B cell (primary cell): ENCODE results near the gene ZRANB1. TPM values are rescaled to one million over a fixed set of nuclear protein-coding genes. Genes with fewer than 3 reads are reported as not detected.

Experiments used
- ATAC-seq: fragments of 200-7000 bp; cut with Tn5 transposase; one replicate; pipeline ENCODE4 v1.10.0; 2021; ENCODE audit warnings: low read depth, mild to moderate bottlenecking, moderate number of reproducible peaks, moderate library complexity
- CTCF ChIA-PET: fragments of 350-600 bp; sonication (Branson Sonifier 250); formaldehyde crosslinking; loops from one replicate; lab custom pipeline; 2021; ENCODE audit warnings: antibody characterized with exemption, inconsistent platforms; lab: Charles Lee
- POLR2A ChIA-PET: fragments of 350-600 bp; sonication (Branson Sonifier 250); formaldehyde crosslinking; loops from one replicate; lab custom pipeline; 2021; ENCODE audit warnings: antibody characterized with exemption; lab: Charles Lee
- DNase-seq: peaks from one replicate; pipeline ENCODE4 v3.0.0; 2013
- H2AFZ ChIP-seq: 2 replicates; pipeline ENCODE4 v1.6.1; 2012; ENCODE audit warnings: mild to moderate bottlenecking, low read depth, low read length; ENCODE audit not compliant: insufficient read depth, poor library complexity, severe bottlenecking
- H3K27ac ChIP-seq, 2 donors: 1 replicate in 1 of 2; 2 replicates in 1 of 2; pipeline ENCODE4 v1.5.1; 2012 to 2013; ENCODE audit warnings: low read length in 2 of 2, mild to moderate bottlenecking in 2 of 2, moderate library complexity in 1 of 2
- H3K27me3 ChIP-seq, 4 experiments: fragments of 200-600 bp in 1 of 4; sonication (generic) in 1 of 4; replicated peaks in 1 of 4; 1 replicate in 2 of 4; 2 replicates in 2 of 4; pipeline versions ENCODE4 v1.6.1 to v1.7.0; 2013 to 2016; ENCODE audit warnings: low read length in 3 of 4, mild to moderate bottlenecking in 2 of 4, mixed read lengths in 1 of 4, moderate library complexity in 1 of 4; ENCODE audit not compliant: insufficient read depth in 4 of 4, control insufficient read depth in 3 of 4; ENCODE audit errors: control extremely low read depth in 1 of 4
- H3K36me3 ChIP-seq, 2 experiments: replicated peaks in 1 of 2; 1 replicate in 1 of 2; 2 replicates in 1 of 2; pipeline versions ENCODE4 v1.6.1 to v1.7.1; 2013; ENCODE audit warnings: low read length in 1 of 2; ENCODE audit not compliant: insufficient read depth in 2 of 2, control insufficient read depth in 1 of 2; ENCODE audit errors: control extremely low read depth in 1 of 2, extremely low read depth in 1 of 2
- H3K4me1 ChIP-seq, 2 donors: fragments of 200-600 bp in 1 of 2; sonication (generic) in 1 of 2; 1 replicate in 1 of 2; 2 replicates in 1 of 2; pipeline versions ENCODE4 v1.5.1 to v1.6.1; 2013 to 2017; ENCODE audit warnings: low read length in 2 of 2; ENCODE audit not compliant: control insufficient read depth in 2 of 2, insufficient read depth in 2 of 2
- H3K4me2 ChIP-seq: replicated peaks from 2 replicates; pipeline ENCODE3; 2012; ENCODE audit warnings: mild to moderate bottlenecking, low read depth, low read length; ENCODE audit not compliant: poor library complexity, severe bottlenecking
- H3K4me3 ChIP-seq, 5 experiments: fragments of 200-600 bp in 1 of 5; sonication (generic) in 1 of 5; 1 replicate in 3 of 5; 2 replicates in 2 of 5; pipeline versions ENCODE4 v1.5.1 to v1.7.0; 2011 to 2016; ENCODE audit warnings: low read length in 4 of 5, mild to moderate bottlenecking in 4 of 5, low read depth in 2 of 5, control low read depth in 1 of 5, moderate library complexity in 1 of 5; ENCODE audit not compliant: insufficient read depth in 1 of 5; ENCODE audit errors: control extremely low read depth in 1 of 5, extremely low read depth in 1 of 5
- H3K79me2 ChIP-seq: fragments of 200-600 bp; sonication (generic); one replicate; pipeline ENCODE4 v1.6.0; 2016; ENCODE audit warnings: low read length; ENCODE audit not compliant: control insufficient read depth, insufficient read depth
- H3K9ac ChIP-seq: fragments of 200-600 bp; sonication (generic); 2 replicates; pipeline ENCODE4 v1.6.1; 2017; ENCODE audit warnings: mild to moderate bottlenecking, low read length, moderate library complexity
- H3K9me3 ChIP-seq, 3 donors: one replicate each; pipeline versions ENCODE4 v1.6.1 to v1.7.1; 2013; ENCODE audit warnings: low read length in 2 of 3; ENCODE audit not compliant: control insufficient read depth in 2 of 3, insufficient read depth in 1 of 3; ENCODE audit errors: control extremely low read depth in 1 of 3
- H4K20me1 ChIP-seq: 2 replicates; pipeline ENCODE4 v1.6.0; 2012; ENCODE audit warnings: mild to moderate bottlenecking, low read length; ENCODE audit not compliant: insufficient read depth, control insufficient read depth, poor library complexity, severe bottlenecking
- H3K27ac Mint-ChIP-seq: one replicate; pipeline ENCODE4 v1.8.0; 2021; ENCODE audit warnings: mixed read lengths
- H3K27me3 Mint-ChIP-seq: one replicate; pipeline ENCODE4 v1.8.0; 2021; ENCODE audit warnings: mixed read lengths
- H3K4me1 Mint-ChIP-seq: one replicate; pipeline ENCODE4 v1.8.0; 2021; ENCODE audit warnings: mixed read lengths
- H3K4me3 Mint-ChIP-seq: one replicate; pipeline ENCODE4 v1.8.0; 2021; ENCODE audit warnings: mixed read lengths
- H3K9me3 Mint-ChIP-seq: one replicate; pipeline ENCODE4 v1.8.0; 2022; ENCODE audit warnings: mixed read lengths; ENCODE audit not compliant: insufficient read depth
- CTCF ChIP-seq: fragments of 200-600 bp; IDR thresholded peaks from one replicate; pipeline ENCODE4 v1.8.0; 2022; ENCODE audit warnings: antibody characterized with exemption, mild to moderate bottlenecking
- EZH2 ChIP-seq: IDR thresholded peaks from 2 replicates; pipeline ENCODE4 v1.6.1; 2012; ENCODE audit warnings: borderline replicate concordance, low read depth, mild to moderate bottlenecking, moderate library complexity, low read length; ENCODE audit not compliant: insufficient read depth, poor library complexity, severe bottlenecking
- WGBS: methylation state at CpG from one replicate; pipeline ENCODE4 v1.1.5; 2013; ENCODE audit warnings: missing lambda C conversion rate; ENCODE audit not compliant: insufficient coverage; 5-methylcytosine and 5-hydroxymethylcytosine counted together
- intact Hi-C: fragments of 100-400 bp; cut with micrococcal nuclease; formaldehyde crosslinking; loops from one replicate; pipeline ENCODE4 v1.10.0; 2022
- polyA plus RNA-seq: library from polyadenylated mRNA; depleted of rRNA; stranded (reverse); fragments of >200 nt; gene quantifications from 2 replicates; pipeline ENCODE4 v1.2.3, GENCODE V29; 2012
- total RNA-seq, 2 donors: library from RNA; stranded (reverse); fragments of 120-200 nt in 1 of 2; gene quantifications; 1 replicate in 1 of 2; 2 replicates in 1 of 2; pipeline versions ENCODE4 v1.2.3 to v1.2.4, GENCODE V29; 2013 to 2022

The ZRANB1 gene
- total and polyA plus RNA-seq, 2 donors (not counting 1 experiment from before 2014, with no cell fraction given), result 6.5 to 28.0 TPM

DNA sequence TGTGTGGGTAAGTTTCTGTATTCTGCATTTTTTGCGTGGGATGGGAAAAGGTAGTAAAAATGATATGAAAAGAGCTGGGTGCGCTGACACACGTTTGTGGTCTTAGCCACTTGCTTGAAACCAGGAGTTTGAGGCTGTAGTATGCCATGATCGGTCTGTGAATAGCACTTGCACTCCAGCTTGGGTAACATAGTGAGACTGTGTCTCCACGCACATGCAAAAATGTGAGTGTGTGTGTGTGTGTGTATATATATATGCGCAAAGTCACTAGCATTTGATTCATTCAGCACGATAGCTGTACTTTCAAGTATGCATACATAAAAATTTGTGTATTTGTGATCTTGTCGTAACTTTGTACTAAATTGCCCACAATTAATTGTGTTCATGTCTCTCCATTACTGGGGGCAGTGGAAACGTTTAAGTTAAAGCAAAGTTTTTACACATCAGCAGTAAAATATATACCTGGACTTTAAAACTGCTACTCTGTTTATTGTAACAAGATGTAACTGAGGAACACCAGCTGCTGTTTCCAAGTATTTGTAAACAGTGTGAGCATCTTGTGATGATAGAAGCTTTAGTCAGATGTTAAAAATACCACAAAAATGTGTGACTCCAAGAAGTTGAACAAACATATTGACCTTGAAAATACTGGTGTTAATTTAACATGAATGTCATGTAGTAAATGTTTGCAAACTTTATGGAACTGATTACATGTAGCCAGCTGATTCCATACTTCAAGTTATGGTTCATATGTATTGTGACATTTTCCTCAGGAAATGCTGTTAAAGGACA is 1.6 kb downstream of the ZRANB1 start:
- TF ChIP-seq EZH2 (no peak), CTCF (no peak)
- CTCF ChIA-PET, result interaction anchor here (0.8 kb wide), 1 partner anchor 71 kb away, joined by 4 read pairs; no protein-coding TSS in a partner anchor
- H3K4me2 ChIP-seq, result no peak overlapping the region
- no peaks in the 10 kb centered on the region for H3K27me3 ChIP-seq
- H3K9me3 ChIP-seq, result no peaks in the 10 kb centered on the region
- WGBS, result 84% methylated on average over 4 of the region's 9 CpGs
- peaks cover 2 to 23% of the 10 kb centered on the region in 2 experiments for H3K36me3 ChIP-seq
- no peak overlapping the region for H2AFZ ChIP-seq
- peaks cover 82% of the 10 kb centered on the region for H4K20me1 ChIP-seq
- no peak overlapping the region for H3K4me3 ChIP-seq
- DNase-seq, result no peak
- POLR2A ChIA-PET, result no interaction called here
- peaks cover 96% of the 10 kb centered on the region for H3K79me2 ChIP-seq
- H3K9ac ChIP-seq, result no peak overlapping the region
- no peak for ATAC-seq
- no peak overlapping the region for H3K4me3 Mint-ChIP-seq
- peaks cover 52% of the 10 kb centered on the region for H3K4me1 Mint-ChIP-seq
- H3K4me1 ChIP-seq, result no peaks in the 10 kb centered on the region
- H3K27me3 Mint-ChIP-seq, result no peaks in the 10 kb centered on the region
- H3K9me3 Mint-ChIP-seq, result no peaks in the 10 kb centered on the region
- H3K27ac Mint-ChIP-seq, result no peak overlapping the region
- H3K27ac ChIP-seq, result no peak overlapping the region
- intact Hi-C loops, result no loop called here

GRCh38 chr10:124944982-124945381 is 3.1 kb downstream of the ZRANB1 start:
- Histone ChIP-seq H3K36me3 (peaks cover 6 to 27% of the 10 kb centered on the region in 2 experiments), H3K4me1 (no peaks in the 10 kb centered on the region), H3K4me3 (no peak overlapping the region), H2AFZ (no peak overlapping the region), H3K4me2 (no peak overlapping the region), H3K9ac (no peak overlapping the region), H3K27ac (no peak overlapping the region), H3K79me2 (peaks cover 94% of the 10 kb centered on the region), H4K20me1 (peaks cover 80% of the 10 kb centered on the region), H3K27me3 (no peaks in the 10 kb centered on the region), H3K9me3 (no peaks in the 10 kb centered on the region)
- peaks cover 55% of the 10 kb centered on the region for H3K4me1 Mint-ChIP-seq
- no CpG with 5 or more reads among the region's 2 CpGs for WGBS
- ChIA-PET POLR2A (no interaction called here), CTCF (no interaction called here)
- no peaks in the 10 kb centered on the region for H3K27me3 Mint-ChIP-seq
- intact Hi-C loops, result no loop called here
- DNase-seq, result no peak
- no peak overlapping the region for H3K4me3 Mint-ChIP-seq
- no peak for ATAC-seq
- no peaks in the 10 kb centered on the region for H3K9me3 Mint-ChIP-seq
- TF ChIP-seq EZH2 (no peak), CTCF (no peak)
- H3K27ac Mint-ChIP-seq, result no peak overlapping the region
